KMS-11 (cell line): Measurements from ENCODE around the gene TTC28.

Experiments
- H2AFZ ChIP-seq: fragments of 200-600 bp; sonication (generic); 2 replicates; pipeline ENCODE4 v1.6.1; 2016; ENCODE audit warnings: antibody characterized with exemption, mixed run types, low read depth
- H3K27ac ChIP-seq: fragments of 200-600 bp; sonication (generic); 2 replicates; pipeline ENCODE4 v1.6.1; 2016; ENCODE audit warnings: mild to moderate bottlenecking, mixed run types
- H3K27me3 ChIP-seq: fragments of 200-600 bp; sonication (generic); 2 replicates; pipeline ENCODE4 v1.6.1; 2017; ENCODE audit warnings: mild to moderate bottlenecking, low read depth, mixed run types, moderate library complexity; ENCODE audit not compliant: insufficient read depth
- H3K36me3 ChIP-seq: fragments of 200-600 bp; sonication (generic); 2 replicates; pipeline ENCODE4 v1.6.1; 2017; ENCODE audit warnings: mild to moderate bottlenecking, mixed run types; ENCODE audit not compliant: insufficient read depth
- H3K4me1 ChIP-seq: fragments of 200-600 bp; sonication (generic); 2 replicates; pipeline ENCODE4 v1.6.1; 2016; ENCODE audit warnings: mild to moderate bottlenecking, low read depth, mixed run types; ENCODE audit not compliant: poor library complexity, severe bottlenecking
- H3K4me2 ChIP-seq: fragments of 200-600 bp; sonication (generic); 2 replicates; pipeline ENCODE4 v1.7.0; 2016; ENCODE audit warnings: mild to moderate bottlenecking, mixed run types
- H3K4me3 ChIP-seq: fragments of 200-600 bp; sonication (generic); IDR thresholded peaks from 2 replicates; pipeline ENCODE4 v1.6.1; 2017; ENCODE audit warnings: low read depth, low read length, mixed read lengths; ENCODE audit not compliant: insufficient read depth
- H3K79me2 ChIP-seq: fragments of 200-600 bp; sonication (generic); 2 replicates; pipeline ENCODE4 v1.6.1; 2016; ENCODE audit warnings: low read depth, mixed run types; ENCODE audit not compliant: insufficient read depth
- H3K9ac ChIP-seq: fragments of 200-600 bp; sonication (generic); 2 replicates; pipeline ENCODE4 v1.6.1; 2016; ENCODE audit warnings: mild to moderate bottlenecking, mixed run types
- H4K20me1 ChIP-seq: fragments of 200-600 bp; sonication (generic); 2 replicates; pipeline ENCODE4 v1.6.1; 2016; ENCODE audit warnings: mild to moderate bottlenecking, mixed run types; ENCODE audit not compliant: insufficient read depth
- CTCF ChIP-seq: fragments of 200-600 bp; sonication (generic); conservative IDR thresholded peaks from 2 replicates; pipeline ENCODE4 v1.6.1; 2017; ENCODE audit warnings: low read depth, mild to moderate bottlenecking, antibody characterized with exemption, low read length, moderate library complexity, mixed read lengths

The TTC28 gene

GRCh38 chr22:27961182-27961581 is 718.5 kb downstream of the TTC28 start:
- Histone ChIP-seq H3K4me3 (no peak overlapping the region), H3K4me1 (no peaks in the 10 kb centered on the region), H3K36me3 (no peaks in the 10 kb centered on the region), H3K27me3 (no peaks in the 10 kb centered on the region), H4K20me1 (no peaks in the 10 kb centered on the region), H3K9ac (no peak overlapping the region), H3K27ac (no peak overlapping the region), H3K4me2 (no peak overlapping the region), H3K79me2 (no peaks in the 10 kb centered on the region), H2AFZ (no peak overlapping the region)
- no peak for TF ChIP-seq CTCF

- no peaks in the 10 kb centered on the region for H3K36me3 ChIP-seq
- TF ChIP-seq CTCF: no peak
- H4K20me1 ChIP-seq: no peaks in the 10 kb centered on the region
- H3K4me2 ChIP-seq: no peak overlapping the region
- no peaks in the 10 kb centered on the region for H3K4me1 ChIP-seq
- no peak overlapping the region for H3K9ac ChIP-seq
- H2AFZ ChIP-seq: no peak overlapping the region
- no peak overlapping the region for H3K4me3 ChIP-seq
- H3K79me2 ChIP-seq: no peaks in the 10 kb centered on the region
- no peaks in the 10 kb centered on the region for H3K27me3 ChIP-seq
- no peak overlapping the region for H3K27ac ChIP-seq
These were observed 720.1 kb downstream of the TTC28 start for GRCh38 chr22:27959335-27960090.

GRCh38 chr22:27952779-27953178 is 726.9 kb downstream of the TTC28 start:
- Histone ChIP-seq H3K4me1 (no peaks in the 10 kb centered on the region), H2AFZ (no peak overlapping the region), H3K27me3 (no peaks in the 10 kb centered on the region), H3K9ac (no peak overlapping the region), H3K4me3 (no peak overlapping the region), H3K79me2 (no peaks in the 10 kb centered on the region), H3K36me3 (no peaks in the 10 kb centered on the region), H3K27ac (no peak overlapping the region), H4K20me1 (no peaks in the 10 kb centered on the region), H3K4me2 (no peak overlapping the region)
- no peak for TF ChIP-seq CTCF

GRCh38 chr22:27952091-27952490 is 727.5 kb downstream of the TTC28 start:
- Histone ChIP-seq H4K20me1 (no peaks in the 10 kb centered on the region), H3K4me2 (no peak overlapping the region), H3K4me3 (no peak overlapping the region), H3K9ac (no peak overlapping the region), H2AFZ (no peak overlapping the region), H3K27ac (no peak overlapping the region), H3K4me1 (no peaks in the 10 kb centered on the region), H3K79me2 (no peaks in the 10 kb centered on the region), H3K27me3 (no peaks in the 10 kb centered on the region), H3K36me3 (no peaks in the 10 kb centered on the region)
- TF ChIP-seq CTCF: no peak
